Measurements from ENCODE around the gene MCAM.

Gene MCAM

GRCh38 chr11:119316729-119317591 is at the start of gene MCAM:
Gene MCAM, minus strand, starts transcription at chr11:119317130. Its CDS starts 29 bp downstream, at chr11:119317101.
- peak within 1 kb of the TSS; percentile 3; the same call in 1 of the 2 replicates for H3K4me3 ChIP-seq (ENCODE audit: low read length)
- TF ChIP-seq ZNF274 (IDR thresholded peaks at IDR 0.05; ENCODE audit: low read depth, low read length), result no peak

GRCh38 chr11:119365071-119365591 is 48.2 kb upstream of the MCAM start:
- TF ChIP-seq ZNF274 (IDR thresholded peaks at IDR 0.05; ENCODE audit: low read depth, low read length), result no peak
- no peak overlapping the region for H3K4me3 ChIP-seq (ENCODE audit: low read length)

- no peak for TF ChIP-seq ZNF274 (IDR thresholded peaks at IDR 0.05; ENCODE audit: low read depth, low read length)
- no peak overlapping the region for H3K4me3 ChIP-seq (ENCODE audit: low read length)
These were observed 47.1 kb upstream of the MCAM start for GRCh38 chr11:119363851-119364590.

GRCh38 chr11:119363081-119363850 is 46.3 kb upstream of the MCAM start:
- no peak overlapping the region for H3K4me3 ChIP-seq (ENCODE audit: low read length)
- no peak for TF ChIP-seq ZNF274 (IDR thresholded peaks at IDR 0.05; ENCODE audit: low read depth, low read length)

GRCh38 chr11:119362741-119363080 is 45.8 kb upstream of the MCAM start:
- no peak for TF ChIP-seq ZNF274 (IDR thresholded peaks at IDR 0.05; ENCODE audit: low read depth, low read length)
- no peak overlapping the region for H3K4me3 ChIP-seq (ENCODE audit: low read length)

- no peak overlapping the region for H3K4me3 ChIP-seq (ENCODE audit: low read length)
These were observed 45.2 kb upstream of the MCAM start for GRCh38 chr11:119361941-119362725.

GRCh38 chr11:119361056-119361787 is 44.3 kb upstream of the MCAM start:
- TF ChIP-seq ZNF274 (IDR thresholded peaks at IDR 0.05; ENCODE audit: low read depth, low read length), result no peak

More at GRCh38 chr11:119361941-119362725, 45.2 kb upstream of the MCAM start:
- TF ChIP-seq ZNF274 (IDR thresholded peaks at IDR 0.05; ENCODE audit: low read depth, low read length), result no peak

GRCh38 chr11:119359365-119360214 is 42.7 kb upstream of the MCAM start:
- TF ChIP-seq ZNF274 (IDR thresholded peaks at IDR 0.05; ENCODE audit: low read depth, low read length), result no peak
- H3K4me3 ChIP-seq (ENCODE audit: low read length), result no peak overlapping the region

More at GRCh38 chr11:119361056-119361787, 44.3 kb upstream of the MCAM start:
- H3K4me3 ChIP-seq (ENCODE audit: low read length), result no peak overlapping the region

- no peak overlapping the region for H3K4me3 ChIP-seq (ENCODE audit: low read length)
- no peak for TF ChIP-seq ZNF274 (IDR thresholded peaks at IDR 0.05; ENCODE audit: low read depth, low read length)
These were observed 40.1 kb upstream of the MCAM start for GRCh38 chr11:119357074-119357473.

GRCh38 chr11:119356349-119357031 is 39.6 kb upstream of the MCAM start:
- TF ChIP-seq ZNF274 (IDR thresholded peaks at IDR 0.05; ENCODE audit: low read depth, low read length), result no peak
- H3K4me3 ChIP-seq (ENCODE audit: low read length), result peak overlapping the region; percentile 27; the same call in 1 of the 2 replicates

GRCh38 chr11:119355091-119355843 is 38.3 kb upstream of the MCAM start:
- TF ChIP-seq ZNF274 (IDR thresholded peaks at IDR 0.05; ENCODE audit: low read depth, low read length), result no peak
- no peak overlapping the region for H3K4me3 ChIP-seq (ENCODE audit: low read length)
